HG03095 (cell line): Measurements from ENCODE around the gene C1orf52.
"Not testable (repeated sequence)": the region's sequence is repeated elsewhere in the genome, so short reads cannot be mapped to it uniquely, and the experiment has no call there.

Source experiments
- ATAC-seq: cut with Tn5 transposase; IDR thresholded peaks from one replicate; pipeline ENCODE4 v1.9.1; 2021; ENCODE audit warnings: moderate library complexity; ENCODE audit not compliant: unreplicated experiment

Gene C1orf52

GRCh38 chr1:85278853-85279314 lies 19.4 kb upstream of the C1orf52 start:
- peak; percentile 19 for ATAC-seq

- ATAC-seq, result no peak
These were observed 18.3 kb upstream of the C1orf52 start for GRCh38 chr1:85277802-85278201.

GRCh38 chr1:85276978-85277639 lies 17.6 kb upstream of the C1orf52 start:
- ATAC-seq, result no peak

- peak; percentile 96 for ATAC-seq
These were observed 16.9 kb upstream of the C1orf52 start, which contains the start of gene BCL10 for GRCh38 chr1:85276215-85276977. BCL10 (minus strand) TSS chr1:85276632; CDS start chr1:85276352, 280 bp downstream.

- ATAC-seq, result no peak
These were observed 16.3 kb upstream of the C1orf52 start for GRCh38 chr1:85275701-85276214.

GRCh38 chr1:85274969-85275453 lies 15.5 kb upstream of the C1orf52 start:
- ATAC-seq, result no peak

GRCh38 chr1:85273397-85273796 lies 13.9 kb upstream of the C1orf52 start:
- no peak for ATAC-seq

- ATAC-seq, result no peak
These were observed 9.5 kb upstream of the C1orf52 start for GRCh38 chr1:85268801-85269585.

GRCh38 chr1:85267313-85267712 lies 7.9 kb upstream of the C1orf52 start:
- ATAC-seq, result no peak

GRCh38 chr1:85264150-85264549 lies 4.7 kb upstream of the C1orf52 start:
- no peak for ATAC-seq

GRCh38 chr1:85262985-85263384 lies 3.5 kb upstream of the C1orf52 start:
- no peak for ATAC-seq

- ATAC-seq, result no peak
These were observed 431 bp upstream of the C1orf52 start for GRCh38 chr1:85259912-85260274.

GRCh38 chr1:85258536-85259117 lies 835 bp downstream of the C1orf52 start:
- ATAC-seq, result no peak

GRCh38 chr1:85249042-85249441 lies 10.4 kb downstream of the C1orf52 start:
- ATAC-seq, result not testable (repeated sequence)

GRCh38 chr1:85245891-85246290 lies 13.6 kb downstream of the C1orf52 start:
- no peak for ATAC-seq

- no peak for ATAC-seq
These were observed 14.0 kb downstream of the C1orf52 start for GRCh38 chr1:85245456-85245855.

- ATAC-seq, result no peak
These were observed 15.0 kb downstream of the C1orf52 start for GRCh38 chr1:85244271-85245061.

GRCh38 chr1:85243372-85243771 lies 16.1 kb downstream of the C1orf52 start:
- ATAC-seq, result no peak

- ATAC-seq, result no peak
These were observed 18.8 kb downstream of the C1orf52 start for GRCh38 chr1:85240643-85241042.

GRCh38 chr1:85240174-85240601 lies 19.3 kb downstream of the C1orf52 start:
- ATAC-seq, result no peak
